GM04504 (cell line): ENCODE results near the gene KMT2A.
"Not testable (repeated sequence)": the region's sequence is repeated elsewhere in the genome, so short reads cannot be mapped to it uniquely, and the experiment has no call there.

Source experiments
- DNase-seq: peaks from one replicate; pipeline ENCODE4 v3.0.0-alpha.2; 2012; ENCODE audit warnings: low read depth

The KMT2A gene

DNA sequence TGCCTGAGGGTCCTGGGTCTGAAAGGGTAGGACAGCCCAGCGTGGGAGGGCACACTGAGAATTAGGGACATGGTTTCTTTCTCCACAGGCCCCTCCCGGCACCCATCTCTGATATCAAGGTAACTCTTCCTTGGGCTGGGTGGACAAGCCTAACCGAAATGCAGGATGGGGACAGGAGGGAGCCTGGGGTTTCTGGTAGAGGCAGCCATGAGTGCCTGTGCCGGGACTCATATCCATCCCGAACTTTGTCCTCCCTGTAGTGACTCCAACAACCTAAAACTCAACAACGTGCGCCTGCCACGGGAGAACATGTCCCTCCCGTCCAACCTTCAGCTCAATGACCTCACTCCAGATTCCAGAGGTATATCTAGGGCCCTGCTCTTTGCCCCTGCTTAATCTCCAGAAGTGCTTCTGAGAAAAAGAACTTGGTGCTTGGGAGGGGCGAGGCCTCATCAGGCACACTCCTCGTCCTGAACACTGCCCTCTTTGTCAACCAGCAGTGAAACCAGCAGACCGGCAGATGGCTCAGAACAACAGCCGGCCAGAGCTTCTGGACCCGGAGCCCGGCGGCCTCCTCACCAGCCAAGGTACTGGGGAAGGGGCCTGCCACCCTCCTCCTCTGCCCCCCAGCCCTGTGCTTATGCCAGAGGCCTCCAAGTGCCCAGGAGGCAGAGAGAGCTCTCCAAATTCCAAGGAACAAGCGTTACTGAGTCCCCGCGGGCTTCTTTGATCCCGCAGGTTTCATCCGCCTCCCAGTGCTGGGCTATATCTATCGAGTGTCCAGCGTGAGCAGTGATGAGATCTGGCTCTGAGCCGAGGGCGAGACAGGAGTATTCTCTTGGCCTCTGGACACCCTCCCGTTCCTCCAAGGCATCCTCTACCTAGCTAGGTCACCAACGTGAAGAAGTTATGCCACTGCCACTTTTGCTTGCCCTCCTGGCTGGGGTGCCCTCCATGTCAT, 97.8 kb downstream of the KMT2A start:
- no peak for DNase-seq

DNA sequence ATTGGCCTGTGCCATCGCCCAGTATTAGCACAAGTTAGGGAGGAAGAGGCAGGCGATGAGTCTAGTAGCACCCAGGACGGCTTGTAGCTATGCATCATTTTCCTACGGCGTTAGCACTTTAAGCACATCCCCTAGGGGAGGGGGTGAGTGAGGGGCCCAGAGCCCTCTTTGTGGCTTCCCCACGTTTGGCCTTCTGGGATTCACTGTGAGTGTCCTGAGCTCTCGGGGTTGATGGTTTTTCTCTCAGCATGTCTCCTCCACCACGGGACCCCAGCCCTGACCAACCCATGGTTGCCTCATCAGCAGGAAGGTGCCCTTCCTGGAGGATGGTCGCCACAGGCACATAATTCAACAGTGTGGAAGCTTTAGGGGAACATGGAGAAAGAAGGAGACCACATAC, 99.0 kb downstream of the KMT2A start:
- DNase-seq = no peak

DNA sequence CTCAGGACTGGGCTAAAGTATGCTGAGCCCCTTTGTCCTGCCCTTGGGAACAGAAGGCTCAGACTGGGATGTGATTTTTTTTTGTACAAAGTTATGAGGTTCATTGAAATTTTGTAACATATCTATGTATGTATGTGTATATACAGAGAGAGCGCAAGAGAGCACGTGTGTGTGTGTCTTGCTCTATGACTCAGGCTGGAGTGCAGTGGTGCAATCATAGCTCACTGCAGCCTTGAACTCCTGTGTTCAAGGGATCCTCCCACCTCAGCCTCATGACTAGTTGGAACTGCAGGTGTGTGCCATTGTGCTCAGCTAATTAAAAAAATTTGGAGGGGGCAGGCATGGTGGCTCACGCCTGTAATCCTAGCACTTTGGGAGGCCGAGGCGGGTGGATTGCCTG, 100.4 kb downstream of the KMT2A start:
- DNase-seq = no peak

DNA sequence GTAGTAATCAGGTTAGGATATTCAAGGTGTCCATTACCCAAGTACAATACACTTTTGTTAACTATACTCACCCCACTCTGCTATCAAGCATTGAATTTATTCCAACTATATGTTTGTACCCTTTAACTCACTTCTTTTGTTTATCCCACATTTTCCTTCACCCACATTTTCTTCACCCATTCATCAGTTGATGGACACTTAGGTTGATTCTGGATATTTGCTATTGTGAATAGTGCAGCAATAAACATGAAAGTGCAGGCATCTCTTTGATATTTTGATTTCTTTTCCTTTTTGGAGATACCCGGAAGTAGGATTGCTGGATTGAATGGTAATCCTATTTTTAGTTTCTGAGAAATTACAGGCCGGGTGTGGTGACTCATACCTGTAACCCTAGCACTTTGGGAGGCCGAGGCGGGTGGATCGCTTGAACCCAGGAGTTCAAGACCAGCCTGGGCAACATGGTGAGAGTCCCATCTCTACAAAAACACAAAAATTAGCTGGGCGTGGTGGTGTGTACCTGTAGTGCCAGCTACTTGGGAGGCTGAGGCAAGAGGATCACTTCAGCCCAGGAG, 101.2 kb downstream of the KMT2A start:
- no peak for DNase-seq

DNA sequence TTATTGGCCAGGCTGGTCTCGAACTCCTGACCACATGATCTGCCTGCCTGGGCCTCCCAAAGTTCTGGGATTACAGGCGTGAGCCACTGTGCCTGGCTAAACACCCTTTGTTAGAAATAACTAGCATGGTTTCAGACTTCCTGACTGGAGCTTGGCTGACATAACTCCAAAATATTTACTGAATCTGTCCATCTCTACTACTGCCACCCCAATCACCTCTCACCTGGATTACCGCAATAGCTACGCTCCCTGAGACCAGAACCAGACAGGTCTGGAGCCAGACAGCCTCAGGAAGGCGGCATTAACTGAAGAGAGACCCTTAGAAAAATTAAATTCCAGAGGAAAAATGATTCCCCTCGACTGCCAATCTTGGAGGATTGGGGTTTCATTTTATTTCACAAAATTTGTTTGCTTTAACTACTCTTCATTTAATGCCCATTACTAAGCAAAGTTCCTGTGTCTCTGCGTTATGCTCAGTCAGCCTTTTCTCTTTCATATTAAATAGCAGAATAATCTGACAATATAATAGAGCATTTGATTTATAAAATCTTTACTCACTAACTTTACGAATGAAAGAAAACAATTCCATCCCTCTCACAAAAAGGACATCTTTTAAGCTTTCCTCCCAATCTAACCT, 107.8 kb downstream of the KMT2A start:
- DNase-seq = no peak

DNA sequence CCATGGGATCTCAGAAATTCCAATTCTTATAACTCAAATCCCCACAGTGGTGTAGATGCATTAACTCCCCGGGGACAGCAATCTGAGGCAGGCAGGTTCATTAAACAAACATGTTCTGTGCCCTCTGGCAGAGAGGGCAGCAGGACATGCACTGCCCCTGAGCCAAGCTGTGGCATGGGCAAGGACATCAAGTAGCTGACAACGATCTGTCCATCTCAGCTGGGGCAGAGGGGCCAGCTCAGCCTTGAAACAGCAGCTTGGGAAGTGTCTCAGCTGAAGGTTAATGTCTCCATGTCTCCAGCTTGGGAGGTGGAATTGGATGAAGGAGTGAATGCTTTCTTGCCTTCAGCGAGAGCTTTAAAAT, 108.3 kb downstream of the KMT2A start:
- no peak for DNase-seq

DNA sequence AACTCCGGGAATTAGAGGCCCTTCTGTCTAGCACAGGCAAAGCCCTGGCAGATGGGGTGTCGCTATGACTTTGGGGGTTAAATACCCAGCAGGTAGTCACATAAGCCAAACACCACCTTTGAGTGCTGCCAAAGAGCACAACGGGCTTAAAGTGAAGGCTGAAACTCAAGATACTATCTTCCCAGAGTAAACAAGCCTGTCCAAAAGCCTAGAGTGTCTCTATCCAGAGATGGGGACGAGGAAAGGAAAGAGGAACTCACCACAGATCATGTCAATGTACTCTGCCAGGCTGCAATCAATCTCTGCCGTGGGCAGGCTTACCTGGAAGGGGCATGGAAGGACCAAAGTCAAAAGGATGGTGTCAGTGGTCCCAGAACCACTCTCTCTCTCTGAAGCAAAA, 109.2 kb downstream of the KMT2A start:
- no peak for DNase-seq

DNA sequence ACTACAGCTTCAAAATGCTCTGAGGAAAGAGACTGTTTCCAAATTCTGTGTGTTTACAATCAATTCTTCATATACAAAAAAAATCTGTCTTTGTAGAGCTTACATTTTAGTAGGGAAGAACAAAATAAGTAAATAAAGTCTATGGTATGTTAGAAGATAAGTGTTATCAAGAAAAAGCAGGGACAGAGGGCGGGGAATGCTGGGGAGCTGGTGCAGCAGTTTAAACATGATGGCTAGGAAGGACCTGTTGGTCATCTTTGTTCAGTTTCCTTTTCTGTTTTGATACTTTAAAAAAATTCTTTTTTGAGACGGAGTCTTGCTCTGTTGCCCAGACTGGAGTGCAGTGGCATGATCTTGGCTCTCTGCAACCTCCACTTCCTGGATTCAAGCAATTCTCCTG, 110.8 kb downstream of the KMT2A start:
- no peak for DNase-seq

DNA sequence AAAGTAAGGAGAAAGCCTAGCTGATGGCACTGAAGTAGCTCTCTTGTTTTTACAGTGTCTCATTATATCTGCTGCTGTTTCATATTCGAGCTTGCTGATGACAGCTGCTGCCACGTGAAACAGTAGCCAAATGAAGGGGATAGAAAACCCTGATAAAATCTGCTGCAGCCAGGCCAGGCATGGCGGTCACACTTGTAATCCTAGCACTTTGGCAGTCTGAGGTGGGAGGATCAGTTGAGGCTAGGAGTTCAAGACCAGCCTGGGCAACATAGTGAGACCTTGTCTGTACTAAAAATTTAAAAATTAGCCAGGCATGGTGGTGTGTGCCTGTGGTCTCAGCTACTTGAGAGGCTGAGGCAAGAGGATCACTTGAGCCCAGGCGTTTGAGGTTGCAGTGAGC, 116.0 kb downstream of the KMT2A start:
- DNase-seq = no peak

DNA sequence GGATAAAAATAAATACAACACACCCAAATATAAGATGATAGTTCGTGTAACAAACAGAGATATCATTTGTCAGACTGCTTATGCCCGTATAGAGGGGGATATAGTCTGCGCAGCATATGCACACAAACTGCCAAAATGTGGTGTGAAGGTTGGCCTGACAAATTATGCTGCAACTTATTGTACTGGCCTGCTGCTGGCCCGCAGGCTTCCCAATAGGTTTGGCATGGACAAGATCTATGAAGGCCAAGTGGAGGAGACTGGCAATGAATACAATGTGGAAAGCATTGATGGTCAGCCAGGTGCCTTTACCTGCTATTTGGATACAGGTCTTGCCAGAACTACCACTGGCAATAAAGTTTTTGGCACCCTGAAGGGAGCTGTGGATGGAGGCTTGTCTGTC, 124.5 kb downstream of the KMT2A start:
- no peak for DNase-seq

DNA sequence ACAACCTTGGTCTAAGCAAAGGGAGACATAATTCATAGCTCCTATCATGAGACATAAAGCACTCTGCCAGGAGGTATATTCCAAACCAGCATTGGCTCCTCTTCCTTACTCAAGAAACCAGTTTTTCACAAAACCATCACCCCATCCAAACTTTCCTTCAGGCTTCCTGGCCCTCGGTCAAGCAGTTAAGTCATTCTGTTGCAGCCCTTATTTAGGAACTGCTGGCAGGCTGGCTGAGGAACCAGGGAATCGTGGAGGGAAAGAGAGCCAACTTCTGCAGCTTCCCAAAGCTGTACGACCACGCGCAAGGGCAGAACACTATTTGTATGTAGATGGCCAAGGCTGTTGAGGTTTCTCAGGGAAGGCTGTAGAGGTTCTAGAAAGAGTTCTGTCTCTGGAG, 128.8 kb downstream of the KMT2A start:
- DNase-seq = no peak

DNA sequence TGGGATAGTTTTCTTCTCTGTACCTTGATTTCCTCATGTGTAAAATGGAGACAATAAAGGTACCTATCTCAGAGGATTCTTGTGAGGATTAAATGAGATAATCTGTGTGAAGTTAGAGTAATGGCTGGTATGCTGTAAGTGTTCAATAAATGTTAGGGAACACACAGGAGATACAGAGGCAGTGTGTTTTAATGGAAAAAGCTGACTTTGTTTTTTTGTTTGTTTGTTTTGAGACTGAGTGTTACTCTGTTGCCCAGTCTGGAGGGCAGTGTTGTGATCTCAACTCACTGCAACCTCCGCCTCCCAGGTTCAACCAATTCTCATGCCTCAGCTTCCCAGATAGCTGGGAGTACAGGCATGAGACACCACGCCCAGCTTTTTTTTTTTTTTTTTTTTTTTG, 133.4 kb downstream of the KMT2A start:
- DNase-seq = no peak

DNA sequence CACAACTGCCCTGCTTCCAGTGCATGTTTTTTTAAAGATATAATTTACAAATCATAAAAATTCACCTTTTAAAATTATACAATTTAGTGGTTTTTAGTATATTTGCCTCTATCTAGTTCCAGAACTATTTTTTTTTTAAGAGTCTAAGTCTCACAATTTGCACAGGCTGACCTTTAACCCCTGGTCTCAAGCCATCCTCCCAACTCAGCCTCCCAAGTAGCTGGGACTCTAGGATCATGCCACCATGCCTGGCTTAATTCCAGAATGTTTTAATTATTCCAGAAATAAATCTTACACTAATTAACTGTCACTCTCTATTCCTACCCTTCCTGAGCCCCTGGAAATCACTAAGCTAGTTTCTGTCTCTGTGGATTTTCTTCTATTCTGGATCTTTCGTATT, 134.5 kb downstream of the KMT2A start:
- DNase-seq = no peak

DNA sequence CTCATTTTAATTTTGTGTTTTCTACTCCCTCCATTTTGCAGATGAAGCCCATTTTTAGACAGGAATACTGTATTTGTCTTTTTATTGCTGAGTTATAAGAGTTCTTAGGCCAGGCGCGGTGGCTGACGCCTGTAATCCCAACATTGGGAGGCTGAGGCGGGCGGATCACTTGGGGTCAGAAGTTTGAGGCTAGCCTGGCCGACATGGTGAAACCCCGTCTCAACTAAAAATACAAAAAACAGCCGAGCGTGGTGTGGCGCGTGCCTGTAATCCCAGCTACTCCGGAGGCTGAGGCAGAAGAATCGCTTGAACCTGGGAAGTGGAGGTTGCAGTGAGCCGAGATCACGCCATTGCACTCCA, 135.4 kb downstream of the KMT2A start:
- not testable (repeated sequence) for DNase-seq

DNA sequence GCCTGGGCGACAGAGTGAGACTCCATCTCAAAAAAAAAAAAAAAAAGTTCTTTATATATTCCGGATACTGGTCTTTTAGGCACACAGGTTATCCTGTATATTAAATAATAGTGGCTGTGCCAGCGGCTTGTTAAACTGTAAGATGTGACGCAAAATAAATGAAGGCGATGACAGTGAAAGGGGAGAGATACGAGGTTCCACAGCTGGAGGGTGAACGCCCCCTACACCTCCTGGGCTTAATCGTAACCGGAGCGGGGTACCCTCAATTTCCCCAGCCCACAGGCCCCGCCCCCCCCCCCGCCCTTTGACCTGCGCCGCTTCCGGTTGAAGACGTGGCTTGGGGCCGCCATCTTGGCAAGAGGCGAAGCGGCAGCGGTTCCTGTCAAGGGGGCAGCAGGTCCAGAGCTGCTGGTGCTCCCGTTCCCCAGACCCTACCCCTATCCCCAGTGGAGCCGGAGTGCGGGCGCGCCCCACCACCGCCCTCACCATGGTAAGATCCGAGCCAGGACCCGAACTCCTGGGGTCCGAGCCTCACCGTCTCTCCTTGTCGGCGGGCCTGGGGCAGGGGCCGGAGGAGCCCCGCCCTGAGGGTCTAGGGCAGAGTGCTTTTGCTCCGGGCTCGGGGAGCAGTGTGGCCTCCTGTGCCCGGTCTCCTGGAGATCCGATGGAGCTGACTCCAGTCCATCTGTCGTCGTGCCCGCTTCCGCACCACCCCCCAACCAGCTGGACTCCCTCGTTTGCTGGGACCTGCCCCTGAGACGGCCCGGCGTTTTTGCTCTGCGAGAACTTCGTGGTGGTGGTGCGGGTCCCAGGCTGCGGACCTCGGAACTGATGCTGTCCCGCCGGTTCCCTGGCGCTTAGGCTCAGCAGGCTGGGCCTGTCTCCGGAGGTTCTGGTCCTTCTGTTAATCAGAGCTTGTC, 136.0 kb downstream of the KMT2A start, which contains the start of gene ARCN1:
Gene ARCN1 (plus strand): TSS at position 349 of the 920 bp plus-strand sequence. CDS start 139 bp downstream, at position 488.
- DNase-seq = no peak

DNA sequence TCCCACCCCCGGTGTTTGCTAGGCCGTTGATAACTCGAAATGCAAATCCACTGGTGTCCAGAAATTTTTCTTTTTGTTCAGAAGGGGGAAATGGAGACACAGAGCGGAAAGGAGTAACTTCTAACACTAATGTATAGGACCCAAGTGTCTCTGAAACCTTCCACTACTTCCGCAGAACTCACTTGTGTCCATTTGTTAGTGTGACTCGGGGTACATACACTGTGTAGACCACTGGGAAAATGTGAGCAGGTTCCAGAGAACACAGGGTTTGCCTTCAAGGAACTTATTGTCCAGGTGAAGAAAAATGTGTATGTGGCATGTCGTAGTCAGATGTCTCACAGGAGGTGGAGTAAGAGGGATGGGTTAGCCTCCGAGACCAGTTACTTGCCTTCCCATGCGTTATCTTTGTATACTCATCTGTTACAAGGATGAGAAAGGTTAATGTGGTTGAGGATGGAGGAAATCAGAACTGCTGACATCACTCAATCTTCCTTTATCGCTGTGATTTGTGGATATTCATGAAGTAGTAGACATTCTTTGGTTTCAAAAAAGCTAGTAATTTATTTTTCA, 136.8 kb downstream of the KMT2A start:
- no peak for DNase-seq

DNA sequence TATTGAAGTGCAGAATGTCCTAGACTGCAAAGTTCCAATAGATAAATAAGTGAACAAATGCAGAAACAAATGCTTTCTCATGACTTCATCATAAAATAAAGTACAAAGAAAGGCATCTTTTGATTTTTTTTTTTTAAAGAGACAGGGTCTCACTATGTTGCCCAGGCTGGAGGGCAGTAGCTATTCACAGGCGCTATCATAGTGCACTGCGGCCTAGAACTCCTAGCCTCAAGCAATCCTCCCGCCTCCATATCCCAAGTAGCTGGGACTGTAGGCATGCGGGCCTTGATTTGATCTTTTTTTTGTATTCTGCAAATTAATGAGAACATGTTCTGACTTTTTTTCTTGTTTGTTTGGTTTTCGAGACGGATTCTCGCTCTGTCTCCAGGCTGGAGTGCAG, 138.3 kb downstream of the KMT2A start:
- no peak for DNase-seq
